Measurements from ENCODE around the gene NEK7. TPM values are rescaled to one million over a fixed set of nuclear protein-coding genes. Genes with fewer than 3 reads are reported as not detected.
"Not testable (repeated sequence)": the region's sequence is repeated elsewhere in the genome, so short reads cannot be mapped to it uniquely, and the experiment has no call there.

NEK7 gene
- total RNA-seq, 1 donor from 2014 or later = 34.7 TPM

GRCh38 chr1:198124673-198125072 is 32.1 kb upstream of the NEK7 start:
- Histone ChIP-seq H3K27ac (no peak overlapping the region), H3K4me1 (no peaks in the 10 kb centered on the region), H3K27me3 (no peaks in the 10 kb centered on the region), H3K4me3 (no peak overlapping the region), H3F3A (ENCODE audit: low read depth) (no peaks in the 10 kb centered on the region), H2AFZ (replicated peaks) (no peak overlapping the region), H3K4me2 (no peak overlapping the region), H3K36me3 (no peaks in the 10 kb centered on the region), H4K20me1 (ENCODE audit: low read depth) (no peaks in the 10 kb centered on the region), H3K9ac (no peak overlapping the region), H3K79me2 (ENCODE audit: low read depth) (no peaks in the 10 kb centered on the region), H3K9me3 (ENCODE audit: low read depth) (no peaks in the 10 kb centered on the region)
- no peak for DNase-seq (ENCODE audit: low spot score)
- Mint-ChIP-seq H3K4me1 (no peaks in the 10 kb centered on the region), H3K4me3 (no peak overlapping the region), H3K27me3 (ENCODE audit: insufficient read depth, low read depth) (no peaks in the 10 kb centered on the region), H3K9me3 (no peaks in the 10 kb centered on the region), H3K27ac (no peak overlapping the region), H3K36me3 (no peaks in the 10 kb centered on the region)
- TF ChIP-seq EZH2phosphoT487 (IDR thresholded peaks at IDR 0.05) (no peak), EZH2 (IDR thresholded peaks at IDR 0.05) (no peak)
- TF ChIP-seq, protein P1, sequence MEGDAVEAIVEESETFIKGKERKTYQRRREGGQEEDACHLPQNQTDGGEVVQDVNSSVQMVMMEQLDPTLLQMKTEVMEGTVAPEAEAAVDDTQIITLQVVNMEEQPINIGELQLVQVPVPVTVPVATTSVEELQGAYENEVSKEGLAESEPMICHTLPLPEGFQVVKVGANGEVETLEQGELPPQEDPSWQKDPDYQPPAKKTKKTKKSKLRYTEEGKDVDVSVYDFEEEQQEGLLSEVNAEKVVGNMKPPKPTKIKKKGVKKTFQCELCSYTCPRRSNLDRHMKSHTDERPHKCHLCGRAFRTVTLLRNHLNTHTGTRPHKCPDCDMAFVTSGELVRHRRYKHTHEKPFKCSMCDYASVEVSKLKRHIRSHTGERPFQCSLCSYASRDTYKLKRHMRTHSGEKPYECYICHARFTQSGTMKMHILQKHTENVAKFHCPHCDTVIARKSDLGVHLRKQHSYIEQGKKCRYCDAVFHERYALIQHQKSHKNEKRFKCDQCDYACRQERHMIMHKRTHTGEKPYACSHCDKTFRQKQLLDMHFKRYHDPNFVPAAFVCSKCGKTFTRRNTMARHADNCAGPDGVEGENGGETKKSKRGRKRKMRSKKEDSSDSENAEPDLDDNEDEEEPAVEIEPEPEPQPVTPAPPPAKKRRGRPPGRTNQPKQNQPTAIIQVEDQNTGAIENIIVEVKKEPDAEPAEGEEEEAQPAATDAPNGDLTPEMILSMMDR (IDR thresholded peaks at IDR 0.05) = no peak

GRCh38 chr1:198125995-198126735 is 30.6 kb upstream of the NEK7 start:
- Mint-ChIP-seq H3K27ac (no peak overlapping the region), H3K4me1 (no peaks in the 10 kb centered on the region), H3K36me3 (no peaks in the 10 kb centered on the region), H3K4me3 (no peak overlapping the region), H3K27me3 (ENCODE audit: insufficient read depth, low read depth) (no peaks in the 10 kb centered on the region), H3K9me3 (no peaks in the 10 kb centered on the region)
- H3K79me2 ChIP-seq (ENCODE audit: low read depth) = no peaks in the 10 kb centered on the region
- no peaks in the 10 kb centered on the region for H3K27me3 ChIP-seq
- no peak overlapping the region for H3K27ac ChIP-seq
- no peaks in the 10 kb centered on the region for H3K36me3 ChIP-seq
- no peak for DNase-seq (ENCODE audit: low spot score)
- H3K4me2 ChIP-seq = no peak overlapping the region
- no peak overlapping the region for H3K9ac ChIP-seq
- no peak overlapping the region for H2AFZ ChIP-seq (replicated peaks)
- H3K9me3 ChIP-seq (ENCODE audit: low read depth) = no peaks in the 10 kb centered on the region
- H3K4me1 ChIP-seq = no peaks in the 10 kb centered on the region
- no peaks in the 10 kb centered on the region for H3F3A ChIP-seq (ENCODE audit: low read depth)
- no peak overlapping the region for H3K4me3 ChIP-seq
- no peaks in the 10 kb centered on the region for H4K20me1 ChIP-seq (ENCODE audit: low read depth)
- TF ChIP-seq, protein P1 (IDR thresholded peaks at IDR 0.05) = no peak
- TF ChIP-seq EZH2phosphoT487 (IDR thresholded peaks at IDR 0.05) = no peak
- no peak for TF ChIP-seq EZH2 (IDR thresholded peaks at IDR 0.05)

DNA sequence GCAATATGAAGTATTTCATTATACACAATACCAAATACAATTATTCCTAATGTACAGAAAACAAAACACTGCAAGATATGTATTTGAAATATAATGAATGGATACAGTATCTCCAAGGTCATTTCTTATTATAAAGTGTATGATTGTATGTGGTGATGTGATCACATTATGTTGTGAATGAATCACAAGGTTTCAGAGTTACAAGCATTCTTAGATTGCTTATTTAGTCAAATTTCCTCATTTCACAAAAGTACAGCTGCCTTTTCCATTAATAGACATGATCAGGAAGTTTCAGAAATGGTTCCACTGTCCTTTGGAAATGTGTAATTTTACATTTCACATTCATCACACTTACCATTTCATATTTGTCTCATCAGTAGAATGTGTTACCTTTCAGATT is 28.3 kb upstream of the NEK7 start:
- Mint-ChIP-seq H3K4me1 (no peaks in the 10 kb centered on the region), H3K36me3 (no peaks in the 10 kb centered on the region), H3K27me3 (ENCODE audit: insufficient read depth, low read depth) (peaks cover 2% of the 10 kb centered on the region), H3K27ac (no peak overlapping the region), H3K9me3 (no peaks in the 10 kb centered on the region), H3K4me3 (no peak overlapping the region)
- H3K4me3 ChIP-seq = no peak overlapping the region
- DNase-seq (ENCODE audit: low spot score) = no peak
- no peaks in the 10 kb centered on the region for H3K4me1 ChIP-seq
- H3K27me3 ChIP-seq = no peaks in the 10 kb centered on the region
- TF ChIP-seq, protein P1 (IDR thresholded peaks at IDR 0.05) = no peak
- no peak for TF ChIP-seq EZH2 (IDR thresholded peaks at IDR 0.05)
- TF ChIP-seq EZH2phosphoT487 (IDR thresholded peaks at IDR 0.05) = no peak
- H3K4me2 ChIP-seq = no peak overlapping the region
- no peak overlapping the region for H3K27ac ChIP-seq
- no peaks in the 10 kb centered on the region for H3K9me3 ChIP-seq (ENCODE audit: low read depth)
- H4K20me1 ChIP-seq (ENCODE audit: low read depth) = no peaks in the 10 kb centered on the region
- no peaks in the 10 kb centered on the region for H3F3A ChIP-seq (ENCODE audit: low read depth)
- no peak overlapping the region for H3K9ac ChIP-seq
- H3K36me3 ChIP-seq = no peaks in the 10 kb centered on the region
- H3K79me2 ChIP-seq (ENCODE audit: low read depth) = no peaks in the 10 kb centered on the region
- H2AFZ ChIP-seq (replicated peaks) = no peak overlapping the region

DNA sequence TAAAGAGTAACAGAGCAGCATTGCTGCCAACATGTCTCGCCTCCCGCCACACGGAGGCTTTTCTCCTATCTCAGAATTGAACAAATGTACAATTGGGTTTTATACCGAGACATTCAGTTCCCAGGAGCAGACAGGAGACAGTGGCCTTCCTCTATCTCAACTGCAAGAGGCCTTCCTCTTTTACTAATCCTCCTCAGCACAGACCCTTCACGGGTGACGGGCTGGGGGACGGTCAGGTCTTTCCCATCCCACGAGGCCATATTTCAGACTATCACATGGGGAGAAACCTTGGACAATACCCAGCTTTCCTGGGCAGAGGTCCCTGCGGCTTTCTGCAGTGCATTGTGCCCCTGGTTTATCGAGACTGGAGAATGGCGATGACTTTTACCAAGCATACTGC is 26.7 kb upstream of the NEK7 start:
- H3K36me3 ChIP-seq; H3K4me3 Mint-ChIP-seq; DNase-seq (ENCODE audit: low spot score); H3K36me3 Mint-ChIP-seq; H3K79me2 ChIP-seq (ENCODE audit: low read depth); H3K4me2 ChIP-seq; H3K27ac ChIP-seq; H3K27ac Mint-ChIP-seq; H3K9me3 Mint-ChIP-seq; H4K20me1 ChIP-seq (ENCODE audit: low read depth); H3K4me1 Mint-ChIP-seq; H3K27me3 Mint-ChIP-seq (ENCODE audit: insufficient read depth, low read depth); H3K27me3 ChIP-seq; H3K4me1 ChIP-seq; H3K9me3 ChIP-seq (ENCODE audit: low read depth); H3F3A ChIP-seq (ENCODE audit: low read depth); H3K4me3 ChIP-seq; H3K9ac ChIP-seq: not testable (repeated sequence)
- peak overlapping the region; percentile 28 for H2AFZ ChIP-seq (replicated peaks)
